ENCODE data around the gene FGFBP1. TPM values are rescaled to one million over a fixed set of nuclear protein-coding genes. Genes with fewer than 3 reads are reported as not detected.

Gene FGFBP1
- total RNA-seq, result 10 to 100 TPM in 1 of 6 donors, 1 to 10 TPM in 3, not detected in 2; 3.1 to 14.4 (median 4.9) TPM

GRCh38 chr4:15938640-15939039 lies at the start of gene FGFBP1:
TSS of gene FGFBP1 (minus strand) at chr4:15938740. CDS start at chr4:15936632, 2,108 bp downstream.
- Histone ChIP-seq H3K9me3 (no peaks in the 10 kb centered on the region), H3K27me3 (no peaks in the 10 kb centered on the region), H3K36me3 (no peaks in the 10 kb centered on the region), H3K4me3 (no peak within 1 kb of the TSS), H3K4me1 (peaks cover 0 to 9% (median 4%) of the 10 kb centered on the region in 4 donors), H3K27ac (no peak within 1 kb of the TSS)
- no peak for TF ChIP-seq EP300 (IDR thresholded peaks at IDR 0.05)
- TF ChIP-seq POLR2A (IDR thresholded peaks at IDR 0.05), result no peak
- no peak for TF ChIP-seq POLR2AphosphoS5 (IDR thresholded peaks at IDR 0.05)
- TF ChIP-seq CTCF (IDR thresholded peaks at IDR 0.05), result no peak
- ATAC-seq (ENCODE audit: low FRiP score in 2 of 2) (no peak), DNase-seq (no peak)
- WGBS, 2 donors, result 49 to 55% methylated on average over 4 of the region's 4 CpGs

DNA sequence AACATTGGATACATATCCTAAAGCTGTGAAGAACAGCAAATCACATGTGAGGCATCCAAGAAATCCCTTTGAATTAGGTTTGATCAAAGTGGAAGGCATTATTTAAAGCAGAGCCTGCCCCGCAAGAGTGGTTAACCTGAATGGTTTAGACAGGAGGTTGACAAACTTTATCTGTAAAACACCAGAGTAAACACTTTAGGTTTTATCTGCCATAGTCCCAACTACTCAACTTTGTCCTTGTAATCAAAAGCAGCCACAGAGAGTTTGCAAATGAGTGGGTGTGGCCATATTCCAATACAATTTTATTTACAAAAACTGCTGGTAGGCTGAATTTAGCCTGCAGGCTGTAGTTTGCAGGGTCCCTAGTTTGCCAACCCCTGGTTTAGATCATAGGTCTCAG lies 49.7 kb upstream of the FGFBP1 start:
- no peaks in the 10 kb centered on the region for H3K4me1 ChIP-seq
- ATAC-seq (ENCODE audit: low FRiP score in 2 of 2) (no peak), DNase-seq (no peak)
- H3K36me3 ChIP-seq, result no peaks in the 10 kb centered on the region
- TF ChIP-seq POLR2AphosphoS5 (IDR thresholded peaks at IDR 0.05) (no peak), POLR2A (IDR thresholded peaks at IDR 0.05) (no peak), EP300 (IDR thresholded peaks at IDR 0.05) (no peak), CTCF (IDR thresholded peaks at IDR 0.05) (no peak)
- H3K4me3 ChIP-seq, result no peak overlapping the region
- H3K27ac ChIP-seq, result no peak overlapping the region
- 43 to 94% methylated on average over 1 of the region's 1 CpG for WGBS, 2 donors
- H3K27me3 ChIP-seq, result no peaks in the 10 kb centered on the region
- H3K9me3 ChIP-seq, result no peaks in the 10 kb centered on the region

DNA sequence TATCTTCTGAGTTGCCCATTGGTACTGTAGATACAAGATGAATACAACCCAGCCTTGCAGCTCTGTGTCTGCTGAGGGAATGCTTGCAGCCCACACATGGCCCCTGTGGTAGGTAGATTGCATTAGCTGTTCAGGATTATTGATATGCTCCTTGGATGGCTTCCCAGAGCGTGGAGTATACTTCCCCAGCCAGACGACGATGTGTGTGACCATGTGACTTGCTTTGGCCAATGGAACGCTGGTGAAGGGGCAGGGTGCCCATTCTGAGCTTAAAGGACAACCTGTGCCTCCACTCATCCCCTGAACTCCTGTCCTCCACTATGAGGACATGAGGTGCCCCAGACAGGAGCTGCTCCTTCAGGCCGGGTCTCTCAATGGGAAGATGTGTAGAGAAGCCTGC lies 48.4 kb upstream of the FGFBP1 start:
- DNase-seq (no peak), ATAC-seq (ENCODE audit: low FRiP score in 2 of 2) (no peak)
- Histone ChIP-seq H3K27ac (no peak overlapping the region), H3K9me3 (no peaks in the 10 kb centered on the region), H3K4me1 (no peaks in the 10 kb centered on the region), H3K27me3 (no peaks in the 10 kb centered on the region), H3K4me3 (no peak overlapping the region), H3K36me3 (no peaks in the 10 kb centered on the region)
- TF ChIP-seq POLR2A (IDR thresholded peaks at IDR 0.05), result no peak
- TF ChIP-seq POLR2AphosphoS5 (IDR thresholded peaks at IDR 0.05), result no peak
- TF ChIP-seq EP300 (IDR thresholded peaks at IDR 0.05), result no peak
- no peak for TF ChIP-seq CTCF (IDR thresholded peaks at IDR 0.05)
- WGBS, 2 donors, result 69 to 100% methylated on average over 1 to 5 of the region's 5 CpGs

GRCh38 chr4:15983610-15984009 lies 45.1 kb upstream of the FGFBP1 start:
- Histone ChIP-seq H3K27ac (no peak overlapping the region), H3K27me3 (no peaks in the 10 kb centered on the region), H3K9me3 (no peaks in the 10 kb centered on the region), H3K4me1 (no peaks in the 10 kb centered on the region), H3K4me3 (no peak overlapping the region), H3K36me3 (no peaks in the 10 kb centered on the region)
- 86 to 92% methylated on average over 2 of the region's 2 CpGs for whole genome bisulfite sequencing, 2 donors
- TF ChIP-seq EP300 (IDR thresholded peaks at IDR 0.05) (no peak), POLR2AphosphoS5 (IDR thresholded peaks at IDR 0.05) (no peak), POLR2A (IDR thresholded peaks at IDR 0.05) (no peak), CTCF (IDR thresholded peaks at IDR 0.05) (no peak)
- ATAC-seq (ENCODE audit: low FRiP score in 2 of 2) (no peak), DNase-seq (no peak)

- Histone ChIP-seq H3K27me3 (no peaks in the 10 kb centered on the region), H3K4me1 (no peaks in the 10 kb centered on the region), H3K4me3 (no peak overlapping the region), H3K27ac (no peak overlapping the region), H3K9me3 (no peaks in the 10 kb centered on the region), H3K36me3 (no peaks in the 10 kb centered on the region)
- ATAC-seq (ENCODE audit: low FRiP score in 2 of 2) (no peak), DNase-seq (no peak)
- no peak for TF ChIP-seq POLR2A (IDR thresholded peaks at IDR 0.05)
- no peak for TF ChIP-seq EP300 (IDR thresholded peaks at IDR 0.05)
- no peak for TF ChIP-seq POLR2AphosphoS5 (IDR thresholded peaks at IDR 0.05)
- no peak for TF ChIP-seq CTCF (IDR thresholded peaks at IDR 0.05)
- 88 to 91% methylated on average over 8 of the region's 8 CpGs for WGBS, 2 donors
Observed at GRCh38 chr4:15982842-15983524, 44.4 kb upstream of the FGFBP1 start.

Measured in upper lobe of left lung (tissue), 6 donors.